Activated effector memory CD4-positive, alpha-beta T cell treated with anti-CD3 and anti-CD28 coated beads, Interleukin-2, amount 50 U/mL, for 16 hours (primary cell): ENCODE results near the gene JAM2.
"Not testable (repeated sequence)": the region's sequence is repeated elsewhere in the genome, so short reads cannot be mapped to it uniquely, and the experiment has no call there.

Source experiments
- DNase-seq: peaks from one replicate; pipeline ENCODE4 v3.0.0-alpha.2; 2020

JAM2 gene

DNA sequence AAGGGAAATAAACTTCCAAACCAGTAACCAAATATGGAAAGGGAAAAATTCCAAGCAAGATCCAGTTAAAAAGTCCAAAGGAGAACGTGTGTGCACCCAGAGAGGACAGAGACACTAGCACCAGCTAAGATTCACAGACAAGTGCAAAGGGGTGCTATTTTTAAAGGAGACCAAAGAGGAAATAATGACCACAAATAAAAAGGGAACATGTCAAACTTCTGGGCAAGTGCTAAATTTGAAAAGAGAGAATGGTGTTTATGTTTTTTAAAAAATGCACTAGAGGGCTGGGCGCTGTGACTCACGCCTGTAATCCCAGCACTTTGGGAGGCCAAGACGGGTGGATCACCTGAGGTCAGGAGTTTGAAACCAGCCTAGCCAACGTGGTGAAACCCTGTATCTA, 8.6 kb downstream of the JAM2 start:
- no peak for DNase-seq

DNA sequence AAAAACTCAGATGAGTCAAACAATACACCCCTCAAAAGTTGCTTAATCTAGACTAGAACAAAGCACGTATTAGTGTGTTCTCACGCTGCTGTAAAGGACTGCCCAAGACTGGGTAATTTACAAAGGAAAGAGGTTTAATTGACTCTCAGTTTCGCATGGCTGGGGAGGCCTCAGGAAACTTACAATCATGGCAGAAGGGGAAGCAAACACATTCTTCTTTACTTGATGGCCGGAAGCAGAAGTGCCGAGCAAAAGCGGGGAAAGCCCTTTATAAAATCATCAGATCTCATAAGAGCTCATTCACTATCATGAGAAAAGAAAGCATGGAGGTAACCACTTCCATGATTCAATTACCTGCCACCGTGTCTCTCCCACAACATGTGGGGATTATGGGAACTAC, 10.1 kb downstream of the JAM2 start:
- no peak for DNase-seq

GRCh38 chr21:25656412-25656811, 17.4 kb downstream of the JAM2 start:
- no peak for DNase-seq

DNA sequence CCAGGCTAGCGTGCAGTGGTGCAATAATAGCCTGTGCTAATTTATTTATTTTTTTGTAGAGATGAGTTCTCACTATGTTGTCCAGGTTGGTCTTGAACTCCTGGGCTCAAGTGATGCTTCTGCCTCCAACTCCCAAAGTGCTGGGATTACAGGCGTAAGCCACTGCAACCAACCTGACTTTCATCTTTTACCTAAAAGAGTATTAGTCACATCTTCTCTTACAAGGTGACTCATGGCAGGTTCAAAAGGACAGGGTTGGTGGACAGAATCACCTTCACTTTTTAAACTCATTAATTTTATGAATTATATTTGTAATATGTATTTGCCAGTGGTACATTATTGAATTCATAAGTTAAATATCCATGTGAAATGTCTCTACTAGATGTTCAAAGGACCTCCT, 18.1 kb downstream of the JAM2 start:
- DNase-seq = no peak

- DNase-seq = no peak
Observed at GRCh38 chr21:25658427-25659035, 19.5 kb downstream of the JAM2 start.

DNA sequence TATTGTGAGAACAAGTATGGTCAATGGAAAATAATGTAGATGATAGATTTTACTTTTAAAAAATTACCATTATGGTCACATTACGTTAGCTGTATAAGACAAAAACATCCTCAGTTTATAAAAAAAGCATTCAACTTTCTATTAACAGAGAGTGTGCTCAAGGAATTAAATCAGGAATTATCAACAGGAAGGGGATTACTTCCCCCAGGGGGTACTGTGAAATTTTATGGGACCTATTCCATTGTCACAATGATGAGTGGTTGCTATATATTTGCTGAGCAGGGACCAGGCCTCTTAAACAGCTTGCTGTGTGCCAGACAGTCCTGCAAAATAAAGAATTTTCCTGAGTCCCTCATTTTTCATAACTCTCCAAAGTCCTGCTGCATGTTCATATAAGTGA, 21.2 kb downstream of the JAM2 start:
- DNase-seq = no peak

GRCh38 chr21:25664491-25664931, 25.5 kb downstream of the JAM2 start:
- DNase-seq = no peak

DNA sequence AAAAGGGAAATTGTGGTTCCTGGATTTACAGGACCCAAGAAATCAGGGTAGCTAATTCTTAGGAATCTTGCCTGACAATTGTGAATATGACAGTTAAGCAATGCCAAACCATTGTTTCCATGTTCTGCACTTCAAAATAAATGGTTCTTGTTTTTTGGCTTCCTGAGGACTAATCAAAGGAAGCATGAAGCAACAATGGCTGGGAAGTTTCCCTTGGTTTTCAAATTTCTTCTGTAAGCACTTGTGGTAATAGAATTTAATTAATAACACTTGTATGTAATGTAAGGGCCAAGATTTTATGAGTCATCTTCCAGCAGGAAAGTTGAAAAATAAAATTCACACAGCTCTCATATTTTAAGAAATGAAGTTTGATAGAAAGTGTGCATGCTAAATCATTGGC, 31.7 kb downstream of the JAM2 start:
- DNase-seq = no peak

GRCh38 chr21:25676451-25676850, 37.4 kb downstream of the JAM2 start:
- DNase-seq = no peak

DNA sequence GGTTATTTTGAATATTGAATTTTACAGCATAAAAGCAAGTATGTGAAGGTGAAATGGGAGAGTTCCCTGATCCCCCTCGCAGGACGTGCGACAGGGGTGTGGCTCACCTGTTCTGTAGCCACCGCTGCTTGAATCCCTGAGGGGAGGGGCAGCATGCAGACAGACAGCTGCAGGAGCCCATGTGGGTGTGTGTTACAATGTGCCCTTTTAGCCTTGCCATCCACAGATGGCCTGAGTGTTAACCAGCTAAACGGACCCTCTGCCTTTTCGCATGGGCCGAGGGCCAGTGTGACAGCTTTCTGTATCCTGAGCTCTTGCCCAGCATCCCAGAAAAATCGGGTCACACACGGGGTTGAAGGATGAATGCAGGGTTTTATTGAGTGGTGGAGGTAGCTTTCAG, 43.3 kb downstream of the JAM2 start:
- no peak for DNase-seq

DNA sequence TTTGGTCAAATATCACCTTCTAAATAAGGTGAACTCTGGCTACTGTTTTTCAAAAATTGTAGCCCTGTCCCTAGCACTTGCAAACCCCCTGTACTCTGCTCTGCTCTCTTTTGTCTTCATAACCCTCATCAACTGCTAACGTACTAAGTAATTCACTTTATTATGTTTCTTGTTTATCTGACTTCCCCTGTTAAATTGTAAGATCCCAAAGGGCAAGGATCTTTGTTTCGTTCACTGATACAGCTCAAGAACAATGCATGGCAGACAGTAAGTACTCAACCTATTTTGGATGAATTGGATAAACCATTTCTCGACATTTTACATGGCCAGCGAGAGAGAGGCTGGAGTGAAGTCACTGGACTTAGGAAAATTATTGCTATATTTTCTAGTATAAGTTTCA, 48.7 kb downstream of the JAM2 start:
- DNase-seq = no peak

- DNase-seq = no peak
Observed at GRCh38 chr21:25688275-25689155, 49.5 kb downstream of the JAM2 start.

- no peak for DNase-seq
Observed at GRCh38 chr21:25689226-25689625, 50.2 kb downstream of the JAM2 start.

GRCh38 chr21:25691976-25692375, 52.9 kb downstream of the JAM2 start:
- DNase-seq = no peak

- not testable (repeated sequence) for DNase-seq
Observed at GRCh38 chr21:25695461-25695860, 56.4 kb downstream of the JAM2 start.

DNA sequence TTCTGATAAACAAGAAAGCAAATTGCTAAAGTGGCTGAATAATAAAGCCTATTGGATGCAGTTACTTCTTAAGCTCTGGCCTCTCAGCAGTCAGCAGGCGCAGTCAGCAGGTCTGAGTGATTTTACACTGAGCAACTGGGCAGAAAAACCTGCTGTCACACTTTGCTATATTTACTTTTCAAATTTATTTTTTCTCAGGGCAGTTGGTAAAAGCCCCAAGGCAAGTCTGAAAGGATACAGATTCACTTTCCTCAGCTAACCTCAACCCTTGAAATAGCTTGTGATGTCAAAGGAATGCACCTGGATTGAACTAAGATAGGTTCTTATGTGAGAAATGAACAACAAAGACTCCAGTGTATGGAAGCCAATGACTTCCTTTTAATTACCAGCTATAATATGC, 61.7 kb downstream of the JAM2 start:
- no peak for DNase-seq

DNA sequence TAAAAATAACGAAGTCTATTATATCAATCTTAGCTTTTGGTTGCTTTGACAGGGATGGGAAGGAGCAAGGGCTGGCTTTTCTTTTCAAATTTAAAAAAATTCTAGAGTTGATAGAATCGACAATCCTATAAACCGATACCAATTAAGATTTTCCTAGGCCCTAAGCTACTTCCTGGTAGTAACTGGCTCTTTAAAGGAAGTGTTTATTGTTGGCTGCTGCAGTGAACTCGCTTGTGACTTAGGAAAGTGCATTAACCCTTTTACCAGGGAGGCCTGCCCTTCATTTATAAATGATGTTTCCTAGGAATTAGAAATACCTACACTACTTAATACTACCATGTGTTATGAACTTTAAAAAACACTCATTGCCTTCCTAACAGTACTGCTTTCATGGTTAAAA, 62.5 kb downstream of the JAM2 start:
- no peak for DNase-seq

DNA sequence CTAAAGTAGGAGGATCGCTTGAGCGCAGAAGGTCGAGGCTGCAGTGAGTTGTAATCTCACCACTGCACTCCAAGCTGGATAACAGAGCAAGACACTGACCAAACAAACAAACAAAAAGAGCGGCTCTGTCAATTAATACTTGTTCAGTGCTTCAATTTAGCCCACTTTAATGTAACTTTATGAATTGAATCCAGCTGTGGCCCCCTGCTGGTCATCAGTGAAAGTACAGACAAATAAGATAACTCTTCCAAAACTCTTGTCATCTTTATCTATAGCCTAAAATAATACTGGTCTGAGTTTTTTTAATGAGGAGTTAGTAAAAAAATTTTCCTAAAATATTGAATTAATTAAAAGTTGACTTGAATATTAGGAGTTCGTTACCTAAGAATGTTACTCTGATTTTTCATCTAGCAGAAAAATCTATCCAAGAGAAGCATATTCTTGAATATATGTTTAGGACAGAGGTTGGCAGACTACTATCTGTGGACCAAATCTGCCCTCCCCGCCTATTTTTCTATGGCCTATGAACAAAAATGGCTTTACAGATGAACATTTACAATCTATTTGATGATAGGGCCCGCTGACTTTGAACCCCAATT, 69.5 kb downstream of the JAM2 start:
- DNase-seq = peak; percentile 76

- no peak for DNase-seq
Observed at GRCh38 chr21:25709684-25710265, 70.7 kb downstream of the JAM2 start.

- no peak for DNase-seq
Observed at GRCh38 chr21:25710550-25710949, 71.5 kb downstream of the JAM2 start.

- not testable (repeated sequence) for DNase-seq
Observed at GRCh38 chr21:25714066-25714465, 75.0 kb downstream of the JAM2 start.

GRCh38 chr21:25717491-25718147, 78.6 kb downstream of the JAM2 start:
- no peak for DNase-seq

DNA sequence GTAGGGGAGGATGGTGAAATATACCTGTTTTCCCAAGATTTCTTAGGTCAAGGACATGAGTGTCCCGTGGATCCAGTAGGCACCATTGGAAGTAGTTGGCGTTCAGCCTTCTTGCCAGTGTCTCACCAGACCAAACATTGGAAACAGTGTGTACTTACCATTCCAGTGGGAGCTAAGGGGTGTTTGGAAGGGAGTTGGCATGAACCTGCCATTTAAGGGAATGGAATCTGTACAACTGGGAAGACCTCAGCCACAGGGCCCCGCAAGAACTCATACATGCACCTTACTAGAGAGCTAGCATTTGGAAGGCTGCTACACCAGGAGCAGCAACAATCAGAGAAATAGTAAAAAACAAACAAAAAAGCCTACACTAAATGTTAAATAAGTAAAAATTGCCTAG, 82.9 kb downstream of the JAM2 start:
- DNase-seq = no peak
